Central memory CD8-positive, alpha-beta T cell (primary cell): ENCODE results near the gene SHC1.
"Not testable (repeated sequence)": the region's sequence is repeated elsewhere in the genome, so short reads cannot be mapped to it uniquely, and the experiment has no call there.

Experiments used
- ATAC-seq: fragments of 150-1000 bp; cut with Tn5 transposase; replicated peaks from 2 replicates; pipeline ENCODE4 v1.10.0; 2022; ENCODE audit warnings: mild to moderate bottlenecking, moderate FRiP score, moderate number of reproducible peaks; ENCODE audit not compliant: poor library complexity, severe bottlenecking; ENCODE audit errors: extremely low read depth
- DNase-seq, 2 donors: peaks; one replicate each; pipeline ENCODE4 v3.0.0; 2021; ENCODE audit warnings: low spot score in 2 of 2
- H3K27ac Mint-ChIP-seq: one replicate; pipeline ENCODE4 v1.8.0; 2022; ENCODE audit warnings: low read depth, mild to moderate bottlenecking, moderate library complexity, mixed read lengths
- H3K27me3 Mint-ChIP-seq: one replicate; pipeline ENCODE4 v1.8.0; 2022; ENCODE audit warnings: mixed read lengths
- H3K36me3 Mint-ChIP-seq: one replicate; pipeline ENCODE4 v1.8.0; 2022; ENCODE audit warnings: mild to moderate bottlenecking, moderate library complexity, mixed read lengths; ENCODE audit not compliant: insufficient read depth
- H3K4me1 Mint-ChIP-seq: one replicate; pipeline ENCODE4 v1.8.0; 2022; ENCODE audit warnings: mixed read lengths
- H3K4me3 Mint-ChIP-seq: one replicate; pipeline ENCODE4 v1.8.0; 2022; ENCODE audit warnings: mild to moderate bottlenecking, moderate library complexity, mixed read lengths
- H3K9me3 Mint-ChIP-seq: one replicate; pipeline ENCODE4 v1.8.0; 2022; ENCODE audit warnings: mixed read lengths

The SHC1 gene

GRCh38 chr1:154996966-154997701 is 26.6 kb upstream of the SHC1 start:
- Mint-ChIP-seq H3K27ac (no peak overlapping the region), H3K4me1 (peaks cover 22% of the 10 kb centered on the region), H3K9me3 (no peaks in the 10 kb centered on the region), H3K4me3 (no peak overlapping the region), H3K27me3 (no peaks in the 10 kb centered on the region), H3K36me3 (peaks cover 10% of the 10 kb centered on the region)
- ATAC-seq (no peak), DNase-seq (no peak)

- H3K4me3 Mint-ChIP-seq, DNase-seq, H3K36me3 Mint-ChIP-seq, H3K27me3 Mint-ChIP-seq, H3K9me3 Mint-ChIP-seq, ATAC-seq: not testable (repeated sequence)
- peak overlapping the region; percentile 71 for H3K27ac Mint-ChIP-seq
- peaks cover 22% of the 10 kb centered on the region for H3K4me1 Mint-ChIP-seq
These were observed 24.9 kb upstream of the SHC1 start for GRCh38 chr1:154995301-154995983.

- Mint-ChIP-seq H3K9me3 (no peaks in the 10 kb centered on the region), H3K4me3 (no peak overlapping the region), H3K36me3 (peaks cover 15% of the 10 kb centered on the region), H3K27ac (peak overlapping the region; percentile 71), H3K27me3 (no peaks in the 10 kb centered on the region), H3K4me1 (peaks cover 19% of the 10 kb centered on the region)
- DNase-seq (no peak), ATAC-seq (no peak)
These were observed 24.0 kb upstream of the SHC1 start for GRCh38 chr1:154994591-154994990.

- no peak for DNase-seq
These were observed 23.7 kb upstream of the SHC1 start for GRCh38 chr1:154994269-154994587.

GRCh38 chr1:154993572-154994268 is 23.2 kb upstream of the SHC1 start, which contains the start of gene LENEP:
Gene LENEP, plus strand, starts transcription at chr1:154993586. Its CDS starts 22 bp downstream, at chr1:154993608.
- peaks cover 11% of the 10 kb centered on the region for H3K36me3 Mint-ChIP-seq
- no peak for DNase-seq
- H3K27me3 Mint-ChIP-seq = no peaks in the 10 kb centered on the region
- no peaks in the 10 kb centered on the region for H3K9me3 Mint-ChIP-seq
- no peak within 1 kb of the TSS for H3K4me3 Mint-ChIP-seq
- ATAC-seq = no peak
- no peak within 1 kb of the TSS for H3K27ac Mint-ChIP-seq
- H3K4me1 Mint-ChIP-seq = peaks cover 20% of the 10 kb centered on the region

More at GRCh38 chr1:154994269-154994587, 23.7 kb upstream of the SHC1 start:
- H3K4me1 Mint-ChIP-seq = peaks cover 20% of the 10 kb centered on the region
- H3K36me3 Mint-ChIP-seq = peaks cover 15% of the 10 kb centered on the region
- no peak overlapping the region for H3K4me3 Mint-ChIP-seq
- H3K9me3 Mint-ChIP-seq = no peaks in the 10 kb centered on the region
- ATAC-seq = no peak
- no peaks in the 10 kb centered on the region for H3K27me3 Mint-ChIP-seq
- no peak overlapping the region for H3K27ac Mint-ChIP-seq

- DNase-seq (no peak), ATAC-seq (no peak)
- H3K27ac Mint-ChIP-seq = no peak overlapping the region
These were observed 22.4 kb upstream of the SHC1 start for GRCh38 chr1:154992721-154993571.

DNA sequence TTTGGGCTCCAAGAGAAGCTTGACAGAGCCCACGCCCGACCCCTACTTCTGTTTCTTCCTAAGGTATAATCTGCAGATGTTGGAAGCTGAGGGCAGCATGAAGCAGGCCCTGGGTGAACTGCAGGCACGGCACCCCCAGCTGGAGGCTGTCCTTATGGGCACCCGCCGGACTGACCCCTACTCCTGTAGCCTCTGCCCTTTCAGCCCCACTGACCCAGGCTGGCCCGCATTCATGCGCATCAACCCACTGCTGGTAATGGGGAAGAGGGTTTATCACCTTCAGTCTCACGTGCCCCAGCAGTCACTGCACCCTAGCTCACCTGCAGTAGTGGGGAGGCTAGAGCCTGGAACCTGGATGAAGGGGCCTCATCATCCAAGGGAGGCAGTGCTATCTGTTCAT is 19.7 kb upstream of the SHC1 start:
- Mint-ChIP-seq H3K4me3 (no peak overlapping the region), H3K4me1 (peaks cover 14% of the 10 kb centered on the region), H3K27me3 (no peaks in the 10 kb centered on the region), H3K36me3 (peaks cover 31% of the 10 kb centered on the region), H3K9me3 (no peaks in the 10 kb centered on the region), H3K27ac (no peak overlapping the region)
- ATAC-seq = no peak
- no peak for DNase-seq

More at GRCh38 chr1:154992721-154993571, 22.4 kb upstream of the SHC1 start:
- peaks cover 18% of the 10 kb centered on the region for H3K36me3 Mint-ChIP-seq
- no peaks in the 10 kb centered on the region for H3K9me3 Mint-ChIP-seq
- no peak overlapping the region for H3K4me3 Mint-ChIP-seq
- H3K4me1 Mint-ChIP-seq = peaks cover 20% of the 10 kb centered on the region
- no peaks in the 10 kb centered on the region for H3K27me3 Mint-ChIP-seq

- peaks cover 14% of the 10 kb centered on the region for H3K4me1 Mint-ChIP-seq
- DNase-seq = no peak
- no peak overlapping the region for H3K27ac Mint-ChIP-seq
- H3K4me3 Mint-ChIP-seq = no peak overlapping the region
- peaks cover 33% of the 10 kb centered on the region for H3K36me3 Mint-ChIP-seq
- ATAC-seq = no peak
- H3K27me3 Mint-ChIP-seq = no peaks in the 10 kb centered on the region
- H3K9me3 Mint-ChIP-seq = no peaks in the 10 kb centered on the region
These were observed 18.8 kb upstream of the SHC1 start for GRCh38 chr1:154989195-154989860.

GRCh38 chr1:154988058-154988954 is 17.8 kb upstream of the SHC1 start:
- DNase-seq = no peak

GRCh38 chr1:154987326-154987725 is 16.8 kb upstream of the SHC1 start:
- Mint-ChIP-seq H3K4me1 (peaks cover 14% of the 10 kb centered on the region), H3K9me3 (no peaks in the 10 kb centered on the region), H3K27me3 (no peaks in the 10 kb centered on the region), H3K36me3 (peaks cover 32% of the 10 kb centered on the region), H3K4me3 (no peak overlapping the region), H3K27ac (no peak overlapping the region)
- ATAC-seq (no peak), DNase-seq (no peak)

More at GRCh38 chr1:154988058-154988954, 17.8 kb upstream of the SHC1 start:
- no peak for ATAC-seq
- H3K27ac Mint-ChIP-seq = no peak overlapping the region
- no peaks in the 10 kb centered on the region for H3K27me3 Mint-ChIP-seq
- H3K4me1 Mint-ChIP-seq = peaks cover 14% of the 10 kb centered on the region
- no peak overlapping the region for H3K4me3 Mint-ChIP-seq
- no peaks in the 10 kb centered on the region for H3K9me3 Mint-ChIP-seq
- peaks cover 32% of the 10 kb centered on the region for H3K36me3 Mint-ChIP-seq

GRCh38 chr1:154986736-154987135 is 16.2 kb upstream of the SHC1 start:
- Mint-ChIP-seq H3K36me3 (peaks cover 32% of the 10 kb centered on the region), H3K4me1 (peaks cover 14% of the 10 kb centered on the region)
- DNase-seq, H3K9me3 Mint-ChIP-seq, ATAC-seq, H3K27me3 Mint-ChIP-seq, H3K27ac Mint-ChIP-seq, H3K4me3 Mint-ChIP-seq: not testable (repeated sequence)
